ENCODE measurements around the gene IL1A.

Gene IL1A

GRCh38 chr2:112787729-112788393 is 3.6 kb upstream of the IL1A start:
- no peak for DNase-seq (ENCODE audit: extremely low read depth, insufficient read length)
- no peaks in the 10 kb centered on the region for H3K36me3 ChIP-seq (ENCODE audit: control insufficient read depth, insufficient read depth, low read length)
- no peak for TF ChIP-seq CTCF (IDR thresholded peaks at IDR 0.05; ENCODE audit: insufficient read depth, low read length, poor library complexity, severe bottlenecking)
- no peak overlapping the region for H3K4me3 ChIP-seq (replicated peaks; ENCODE audit: low read depth, low read length)
- no peaks in the 10 kb centered on the region for H3K27me3 ChIP-seq (replicated peaks; ENCODE audit: control insufficient read depth, insufficient read depth, low read length)

- Histone ChIP-seq H3K4me3 (replicated peaks; ENCODE audit: low read depth, low read length) (no peak overlapping the region), H3K27me3 (replicated peaks; ENCODE audit: control insufficient read depth, insufficient read depth, low read length) (no peaks in the 10 kb centered on the region), H3K36me3 (ENCODE audit: control insufficient read depth, insufficient read depth, low read length) (no peaks in the 10 kb centered on the region)
- no peak for TF ChIP-seq CTCF (IDR thresholded peaks at IDR 0.05; ENCODE audit: insufficient read depth, low read length, poor library complexity, severe bottlenecking)
- no peak for DNase-seq (ENCODE audit: extremely low read depth, insufficient read length)
Measured at GRCh38 chr2:112787294-112787693, 3.0 kb upstream of the IL1A start.

DNA sequence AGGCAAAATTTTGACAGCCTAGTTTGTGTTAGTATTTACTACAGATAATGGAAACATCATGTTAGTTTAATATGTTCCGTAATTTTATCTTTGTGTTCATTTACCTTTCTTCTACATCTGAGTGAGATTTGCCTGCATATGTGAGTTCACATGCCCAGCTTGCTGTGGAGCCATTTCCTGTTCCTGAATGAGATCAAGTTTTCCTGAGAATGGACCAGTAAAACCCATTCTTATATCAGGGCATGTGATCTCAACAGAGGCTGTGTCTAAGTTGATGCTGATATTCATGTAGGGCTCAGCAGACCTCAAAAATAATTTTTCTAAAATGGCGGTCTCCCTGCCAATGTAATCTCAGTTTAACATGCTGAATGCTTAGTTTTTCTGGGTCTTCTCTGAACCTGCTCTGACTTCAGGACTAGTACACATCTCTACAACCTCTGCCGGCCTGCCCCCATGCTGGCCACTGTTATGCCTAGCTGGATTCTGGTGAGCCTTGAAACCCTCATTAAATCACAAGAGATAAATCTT is 1.0 kb downstream of the IL1A start:
- TF ChIP-seq CTCF (IDR thresholded peaks at IDR 0.05; ENCODE audit: insufficient read depth, low read length, poor library complexity, severe bottlenecking), result no peak
- H3K36me3 ChIP-seq (ENCODE audit: control insufficient read depth, insufficient read depth, low read length), result no peaks in the 10 kb centered on the region
- peak overlapping the region; percentile 60 for H3K4me3 ChIP-seq (replicated peaks; ENCODE audit: low read depth, low read length)
- no peak for DNase-seq (ENCODE audit: extremely low read depth, insufficient read length)
- H3K27me3 ChIP-seq (replicated peaks; ENCODE audit: control insufficient read depth, insufficient read depth, low read length), result no peaks in the 10 kb centered on the region

DNA sequence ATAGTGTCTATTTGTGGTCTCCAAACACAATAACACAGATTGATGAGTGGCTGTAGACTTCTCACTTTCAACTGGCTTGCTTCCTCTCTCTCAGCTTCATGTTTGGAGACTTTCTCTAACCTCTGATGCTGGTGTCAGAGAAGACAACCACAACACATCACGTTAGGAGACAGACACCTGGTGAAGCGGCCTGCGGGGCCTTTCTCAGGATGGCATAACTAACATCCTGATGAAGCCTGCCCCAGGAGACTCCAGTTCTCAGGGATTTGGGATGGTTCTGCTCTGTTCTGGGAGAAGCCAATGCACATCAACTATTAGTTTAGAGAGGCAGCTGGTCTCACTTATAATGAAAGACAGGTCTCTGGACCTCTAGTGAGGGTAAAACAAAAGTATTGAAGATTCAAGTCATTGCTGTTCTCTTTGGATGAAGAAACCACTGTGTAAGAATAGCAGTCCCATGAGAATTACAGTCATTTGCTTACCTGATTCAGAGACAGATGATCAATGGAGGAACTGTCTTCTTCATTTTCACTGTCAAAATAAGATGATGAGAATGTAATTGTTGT is 2.0 kb downstream of the IL1A start:
- no peaks in the 10 kb centered on the region; the same call in 1 of the 2 replicates for H3K36me3 ChIP-seq (ENCODE audit: control insufficient read depth, insufficient read depth, low read length)
- peak; percentile 48 for DNase-seq (ENCODE audit: extremely low read depth, insufficient read length)
- no peaks in the 10 kb centered on the region for H3K27me3 ChIP-seq (replicated peaks; ENCODE audit: control insufficient read depth, insufficient read depth, low read length)
- H3K4me3 ChIP-seq (replicated peaks; ENCODE audit: low read depth, low read length), result peak overlapping the region; percentile 60
- no peak for TF ChIP-seq CTCF (IDR thresholded peaks at IDR 0.05; ENCODE audit: insufficient read depth, low read length, poor library complexity, severe bottlenecking)

- H3K36me3 ChIP-seq (ENCODE audit: control insufficient read depth, insufficient read depth, low read length), result no peaks in the 10 kb centered on the region; the same call in 1 of the 2 replicates
- no peak for DNase-seq (ENCODE audit: extremely low read depth, insufficient read length)
- no peak overlapping the region for H3K4me3 ChIP-seq (replicated peaks; ENCODE audit: low read depth, low read length)
- TF ChIP-seq CTCF (IDR thresholded peaks at IDR 0.05; ENCODE audit: insufficient read depth, low read length, poor library complexity, severe bottlenecking), result no peak
- no peaks in the 10 kb centered on the region for H3K27me3 ChIP-seq (replicated peaks; ENCODE audit: control insufficient read depth, insufficient read depth, low read length)
Measured at GRCh38 chr2:112779598-112779997, 4.7 kb downstream of the IL1A start.

Data from GM06990 (cell line).